HG03558 (cell line): Measurements from ENCODE around the gene BLVRA.

ENCODE experiments used
- ATAC-seq: cut with Tn5 transposase; IDR thresholded peaks from one replicate; pipeline ENCODE4 v1.9.1; 2021; ENCODE audit warnings: moderate number of reproducible peaks; ENCODE audit not compliant: unreplicated experiment; ENCODE audit errors: extremely low read depth

The BLVRA gene

DNA sequence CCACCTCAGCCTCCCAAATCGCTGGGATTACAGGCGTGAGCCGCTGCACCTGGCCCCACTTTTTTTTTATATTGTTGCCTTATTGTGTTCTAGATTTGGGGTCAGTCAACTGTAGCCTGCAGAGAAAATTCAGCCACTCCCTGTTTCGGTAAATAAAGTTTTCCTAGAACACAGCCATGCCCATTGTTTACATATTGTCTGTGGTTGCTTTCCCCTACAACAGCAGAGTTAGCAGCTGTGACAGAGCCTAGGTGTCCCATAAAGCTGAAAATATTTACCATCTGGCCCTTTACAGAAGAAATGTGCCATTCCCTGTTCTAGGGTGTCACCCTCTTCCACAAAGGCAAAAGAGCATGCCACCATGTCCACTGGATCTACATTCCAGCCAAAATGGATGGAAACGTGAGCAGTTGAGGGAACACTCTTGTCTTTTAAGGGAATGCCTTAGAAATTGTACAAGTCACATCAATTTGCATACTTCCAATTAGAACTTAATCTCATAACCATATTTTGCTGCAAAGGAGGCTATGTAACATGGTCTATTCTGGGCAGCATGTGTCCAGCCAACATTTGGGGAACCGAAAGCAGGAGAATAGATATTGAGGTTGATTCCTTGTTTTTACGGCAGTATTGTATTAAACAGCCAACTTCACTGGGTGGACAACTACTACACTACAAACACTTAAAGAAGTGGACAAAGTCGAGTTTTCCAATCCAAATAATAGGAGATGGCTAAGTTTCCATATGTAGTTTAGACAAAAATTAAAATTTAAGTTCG, 11.0 kb upstream of the BLVRA start:
- no peak for ATAC-seq

DNA sequence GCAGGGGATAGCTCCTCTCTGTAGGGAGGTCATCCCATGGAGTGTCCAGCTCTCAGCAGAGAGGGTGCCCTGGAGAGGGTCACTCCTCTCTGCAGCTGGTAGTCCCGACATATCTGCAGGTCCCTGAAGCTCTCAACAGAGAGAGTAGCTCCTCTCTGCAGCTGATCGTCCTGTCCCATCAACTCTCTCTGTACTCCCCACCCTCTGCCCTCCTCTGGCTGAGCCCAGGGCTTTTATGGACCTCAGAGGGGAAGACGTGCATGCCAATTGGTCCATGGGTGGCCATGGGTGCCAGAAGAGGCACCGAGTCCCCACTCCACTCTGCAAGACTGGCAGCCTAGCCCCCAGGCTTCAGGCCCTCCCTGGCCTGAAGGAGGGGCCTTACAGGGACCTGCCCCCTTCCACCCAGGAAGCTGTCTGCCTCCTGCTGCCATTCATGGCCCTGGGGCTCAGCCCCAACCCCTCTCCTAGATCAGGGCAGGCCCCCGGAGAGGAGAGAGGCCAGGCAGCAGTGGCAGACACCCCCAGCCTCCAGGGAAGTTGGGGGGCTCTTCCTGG, 9.0 kb upstream of the BLVRA start:
- no peak for ATAC-seq

DNA sequence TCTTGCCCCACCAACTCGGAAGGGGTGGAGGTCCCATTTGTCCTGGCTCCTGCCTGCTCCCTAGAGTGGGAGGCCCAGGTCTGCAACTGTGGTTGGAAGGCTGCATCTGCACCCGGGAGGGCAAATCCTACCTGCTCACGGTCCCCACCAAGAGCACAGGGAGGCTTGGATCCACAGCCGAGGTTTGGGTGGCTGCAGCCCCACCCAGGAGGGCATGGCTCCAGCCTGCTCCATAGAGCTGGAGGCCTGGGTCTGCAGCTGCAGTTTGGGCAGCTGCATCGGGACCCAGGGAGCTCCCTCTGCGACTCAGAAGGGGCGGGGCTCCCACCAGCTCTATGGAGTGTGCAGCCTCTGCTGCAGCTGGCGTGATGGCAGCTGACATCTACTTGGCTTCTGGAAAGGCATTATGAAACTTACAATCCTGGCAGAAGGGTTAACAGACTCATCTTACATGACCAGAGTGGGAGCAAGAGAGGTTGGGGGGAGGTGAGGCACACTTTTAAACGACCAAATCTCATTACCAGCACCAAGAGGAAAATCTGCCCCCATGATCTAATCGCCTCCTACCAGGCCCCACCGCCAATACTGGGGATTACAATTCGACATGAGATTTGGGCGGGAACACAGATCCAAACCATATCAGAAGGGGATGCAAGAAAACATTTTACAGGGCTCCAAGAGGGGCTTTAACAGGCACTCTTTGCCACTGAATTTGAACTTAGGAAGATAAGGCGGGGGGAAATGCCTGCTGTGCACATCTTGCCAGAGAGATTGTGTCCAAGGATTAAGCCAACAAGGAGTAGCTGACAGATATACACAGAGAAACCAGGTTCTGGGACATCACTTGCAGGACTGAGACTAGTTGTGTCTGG, 8.2 kb upstream of the BLVRA start:
- no peak for ATAC-seq

DNA sequence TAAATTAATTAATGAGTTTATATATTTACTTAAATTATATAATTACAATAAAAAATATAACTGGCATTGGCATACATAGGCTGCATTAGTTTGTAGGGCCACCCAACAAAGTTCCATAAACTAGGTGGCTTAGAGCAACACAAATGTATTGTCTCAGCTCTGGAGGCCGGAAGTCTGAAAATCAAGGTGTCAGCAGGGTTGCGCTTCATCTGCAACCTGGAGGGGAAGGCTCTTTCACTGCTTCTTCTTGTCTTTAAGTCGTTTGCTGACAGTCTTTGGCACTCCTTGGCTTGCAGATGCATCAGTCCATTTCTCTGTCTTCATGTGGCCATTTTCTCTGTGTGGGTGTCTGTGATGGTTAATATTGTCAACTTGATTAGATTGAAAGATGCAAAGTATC, 6.1 kb upstream of the BLVRA start:
- no peak for ATAC-seq

DNA sequence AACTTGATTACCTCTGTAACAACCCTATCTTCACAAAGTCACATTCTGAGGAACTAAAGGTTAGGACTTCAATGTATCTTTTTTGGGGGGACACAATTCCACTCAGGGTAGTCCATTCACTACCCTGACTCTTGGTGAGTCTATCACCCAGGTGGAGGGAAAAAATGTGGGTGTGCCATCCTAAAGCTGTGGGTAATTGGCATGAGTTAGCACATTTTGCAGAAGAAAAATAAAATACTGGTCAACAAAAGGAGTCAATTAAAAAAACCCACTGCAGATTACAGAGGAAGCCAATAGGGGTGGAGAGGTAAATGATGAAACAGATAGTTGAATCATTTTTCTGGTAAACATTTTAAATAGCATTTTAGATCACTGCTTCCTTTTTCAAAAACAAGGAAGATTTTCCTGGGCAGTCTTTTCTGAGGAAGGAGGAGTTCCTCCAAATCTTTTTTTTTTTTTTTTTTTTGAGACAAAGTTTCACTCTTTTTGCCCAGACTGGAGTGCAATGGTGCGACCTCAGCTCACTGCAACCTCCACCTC, 5.1 kb upstream of the BLVRA start:
- ATAC-seq = no peak

DNA sequence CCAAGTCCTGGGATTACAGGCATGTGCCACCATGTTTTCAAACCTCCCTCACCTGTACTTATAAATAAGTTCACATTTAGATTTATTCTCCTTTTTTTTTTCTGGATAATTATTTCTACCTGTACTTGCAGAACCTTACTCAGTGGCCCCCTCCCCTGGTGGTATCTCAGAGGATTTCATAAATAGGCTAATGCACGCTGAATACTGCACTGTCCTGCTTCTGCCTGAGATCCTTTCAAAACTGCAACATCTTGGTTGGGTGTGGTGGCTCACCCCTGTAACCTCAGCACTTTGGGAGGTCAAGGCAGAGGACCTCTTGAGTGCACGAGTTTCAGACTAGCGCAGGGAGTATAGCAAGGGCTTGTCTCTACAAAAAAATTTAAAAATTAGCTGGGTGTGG, 4.6 kb upstream of the BLVRA start:
- no peak for ATAC-seq

DNA sequence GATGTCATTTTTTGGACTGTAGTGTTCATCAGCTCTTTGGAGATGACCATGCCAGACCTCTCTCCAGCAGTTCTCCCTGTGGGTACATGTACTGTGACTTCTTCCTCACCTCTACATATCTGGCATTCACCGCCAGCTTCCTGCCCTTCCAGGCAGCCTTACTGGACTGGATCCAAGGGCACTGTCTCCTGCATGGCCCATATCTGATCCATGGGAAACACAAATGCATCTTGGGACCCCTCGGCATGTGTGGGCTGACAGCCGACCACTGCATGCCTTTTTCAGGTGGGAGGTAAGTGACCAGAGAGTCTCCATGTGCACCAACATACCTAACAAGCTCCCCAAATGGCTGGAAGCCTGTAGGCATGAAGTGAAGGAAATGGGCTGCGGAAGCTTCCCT, 3.9 kb upstream of the BLVRA start:
- ATAC-seq = no peak

DNA sequence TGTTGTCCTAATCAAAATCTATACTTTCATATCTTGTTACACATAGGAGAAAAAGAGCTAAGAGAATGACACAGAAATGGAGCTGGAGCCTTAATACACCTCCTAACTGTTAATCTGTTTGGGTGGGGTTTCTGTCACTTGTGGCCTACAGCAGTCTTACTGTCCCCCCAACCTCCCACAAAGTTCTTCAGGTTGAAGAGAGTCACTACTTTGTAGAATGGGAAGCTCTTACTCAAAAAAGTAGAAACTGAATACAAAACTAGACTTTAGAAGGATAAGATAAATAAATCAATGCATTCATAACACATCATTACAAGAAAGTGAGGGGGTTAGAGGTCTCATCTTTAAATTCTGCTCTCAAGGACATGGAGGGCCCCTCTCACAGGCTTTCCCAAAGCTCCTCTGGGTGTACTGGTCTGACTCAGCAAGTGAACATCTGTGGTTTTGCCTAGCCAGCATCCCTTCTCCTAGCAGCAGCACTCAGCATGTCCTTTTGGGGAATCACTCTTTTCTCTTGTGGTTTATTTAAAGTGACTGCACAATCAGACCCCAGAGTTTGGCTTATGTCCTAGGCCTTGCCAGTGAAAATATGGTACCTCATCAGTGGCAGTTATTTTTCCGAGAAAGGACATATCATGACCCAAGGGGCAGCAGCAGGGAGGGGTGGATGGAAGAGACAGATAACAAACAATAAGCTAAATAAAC, 2.0 kb upstream of the BLVRA start:
- ATAC-seq = no peak

DNA sequence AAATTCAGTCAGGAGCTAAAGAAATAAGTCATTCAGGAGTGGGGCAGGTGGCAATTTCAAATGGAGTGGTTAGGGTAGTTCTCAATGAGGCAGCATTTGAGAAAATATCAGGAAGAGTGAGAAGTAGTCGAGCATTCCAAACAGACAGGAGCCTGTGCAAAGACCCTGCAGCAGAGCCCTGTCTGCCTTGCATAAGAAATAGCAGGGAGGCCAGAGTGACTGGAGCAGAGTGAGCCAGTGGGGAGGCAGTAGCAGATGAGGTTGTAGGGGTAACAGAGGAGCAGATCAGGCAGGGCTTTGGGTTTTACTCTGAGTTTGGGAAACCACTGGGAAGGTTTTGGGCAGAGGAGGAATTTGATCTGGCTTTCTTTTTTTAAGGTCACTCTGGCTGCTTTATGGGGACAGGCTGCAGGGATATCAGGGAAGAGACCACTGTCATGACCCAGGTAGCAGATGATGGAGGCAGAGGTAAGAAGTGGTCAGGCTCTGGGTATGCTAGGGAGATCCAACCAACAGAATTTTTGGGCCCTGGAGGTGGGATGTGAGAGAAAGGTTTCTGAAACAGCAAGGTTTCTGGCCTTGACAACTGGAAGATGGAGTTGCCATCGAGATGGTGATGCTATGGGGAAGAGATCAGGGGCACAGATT, 1.3 kb upstream of the BLVRA start:
- no peak for ATAC-seq

DNA sequence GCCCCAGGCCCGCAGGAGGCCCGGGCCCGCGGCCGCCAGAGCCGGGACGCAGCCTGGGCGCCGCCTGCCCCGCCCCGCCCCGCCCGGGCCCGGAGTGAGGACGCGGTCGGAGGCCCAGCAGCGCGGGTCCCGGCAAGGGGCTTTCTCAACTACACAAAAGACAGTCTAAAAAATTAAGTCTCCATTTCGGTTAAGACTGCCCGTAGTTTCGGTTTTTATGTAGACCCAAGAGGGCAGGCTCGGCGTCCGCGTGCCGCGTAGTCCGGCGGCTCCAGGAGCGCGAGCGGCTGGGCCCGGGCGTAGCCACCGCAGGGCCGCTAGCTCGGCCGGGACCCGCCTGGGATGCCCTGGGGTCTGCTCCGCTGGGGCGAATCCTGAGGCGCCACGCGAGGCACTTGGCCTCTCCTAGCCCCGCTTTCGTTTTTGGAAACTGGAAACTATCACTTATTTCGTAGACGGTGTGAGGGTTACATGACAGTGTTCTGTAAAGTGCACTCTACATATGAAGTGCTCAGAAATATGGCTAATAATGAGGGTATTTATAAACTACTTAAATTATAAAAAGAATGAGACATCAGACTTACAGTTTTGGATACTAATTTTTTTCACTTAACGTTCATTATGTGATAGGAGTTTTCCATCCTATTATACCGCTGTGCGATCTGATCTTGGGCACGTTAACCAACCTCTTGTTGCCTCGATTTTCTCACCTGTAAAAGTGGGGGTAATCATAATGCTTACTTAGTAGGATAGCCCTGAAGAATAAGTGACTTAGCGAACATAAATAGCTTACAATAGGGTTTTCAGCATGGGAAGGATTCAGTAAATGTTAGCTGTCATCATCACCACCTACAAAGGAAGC, 573 bp downstream of the BLVRA start:
- ATAC-seq = peak; percentile 32

DNA sequence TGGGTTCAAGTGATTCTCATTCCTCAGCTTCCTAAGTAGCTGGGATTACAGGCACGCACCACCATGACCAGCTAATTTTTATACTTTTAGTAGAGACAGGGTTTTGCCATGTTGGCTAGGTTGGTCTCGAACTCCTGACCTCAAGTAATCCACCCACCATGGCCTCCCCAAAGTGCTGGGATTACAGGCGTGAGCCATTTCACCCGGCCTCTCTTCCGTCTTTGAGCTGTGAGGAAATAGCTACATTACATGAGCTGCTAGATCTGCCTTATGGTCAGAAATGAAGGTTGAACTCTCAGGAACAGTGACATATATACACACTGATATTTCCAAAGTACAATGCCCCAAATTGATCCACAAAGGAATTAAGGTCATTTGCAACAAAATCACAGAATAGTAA, 2.4 kb downstream of the BLVRA start:
- no peak for ATAC-seq

DNA sequence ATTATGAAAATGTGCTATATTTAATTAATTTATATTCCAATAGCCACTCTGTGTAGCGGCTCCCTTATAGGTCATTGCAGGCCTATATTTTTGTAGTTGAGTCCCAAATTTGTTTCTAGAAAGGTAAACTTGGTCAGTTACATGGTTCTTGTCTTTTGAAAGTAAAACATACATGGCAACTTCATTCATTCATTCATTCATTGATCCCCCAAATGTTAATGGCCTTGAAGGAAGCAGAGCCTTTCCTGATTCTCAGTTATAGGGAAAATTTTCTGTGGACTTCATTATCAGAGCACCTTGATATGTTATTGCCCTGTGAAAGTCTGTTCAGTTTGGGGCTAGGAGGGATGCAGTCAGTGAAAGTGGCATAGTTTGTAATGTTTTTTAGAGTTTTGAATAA, 2.9 kb downstream of the BLVRA start:
- ATAC-seq = no peak

DNA sequence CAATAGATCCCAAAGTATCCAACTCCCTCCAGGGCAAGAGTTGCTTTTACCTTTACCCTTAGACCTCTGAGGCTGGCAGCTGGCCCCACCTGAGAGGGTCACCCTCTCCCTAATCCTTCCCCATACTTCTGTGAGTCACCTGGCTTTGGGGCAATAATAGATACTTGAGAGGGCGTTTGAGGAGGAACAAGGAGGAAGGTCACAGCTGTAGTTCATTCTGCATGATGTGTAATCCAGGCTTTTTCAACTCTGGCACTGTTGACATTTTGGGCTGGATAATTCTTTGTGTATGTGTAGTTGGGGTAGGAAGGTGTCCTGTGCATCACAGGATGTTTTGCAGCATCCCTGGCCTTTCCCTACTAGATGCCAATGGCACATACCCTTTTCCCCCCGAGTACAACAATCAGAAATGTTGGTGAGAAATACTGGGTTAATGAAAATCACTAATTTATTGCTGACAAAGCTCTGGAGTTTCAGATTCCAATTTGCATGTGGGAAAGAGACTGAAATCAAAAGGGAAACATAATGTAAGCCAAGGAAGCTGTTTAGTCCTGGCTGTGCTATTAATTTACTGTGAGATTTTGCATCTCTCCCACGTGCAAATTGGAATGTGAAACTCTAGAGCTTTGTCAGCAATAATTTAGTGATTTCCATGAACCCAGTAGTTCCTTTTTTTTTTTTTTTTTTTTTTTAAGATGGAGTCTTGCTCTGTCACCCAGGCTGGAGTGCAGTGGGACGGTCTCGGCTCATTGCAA, 3.6 kb downstream of the BLVRA start:
- ATAC-seq = no peak

DNA sequence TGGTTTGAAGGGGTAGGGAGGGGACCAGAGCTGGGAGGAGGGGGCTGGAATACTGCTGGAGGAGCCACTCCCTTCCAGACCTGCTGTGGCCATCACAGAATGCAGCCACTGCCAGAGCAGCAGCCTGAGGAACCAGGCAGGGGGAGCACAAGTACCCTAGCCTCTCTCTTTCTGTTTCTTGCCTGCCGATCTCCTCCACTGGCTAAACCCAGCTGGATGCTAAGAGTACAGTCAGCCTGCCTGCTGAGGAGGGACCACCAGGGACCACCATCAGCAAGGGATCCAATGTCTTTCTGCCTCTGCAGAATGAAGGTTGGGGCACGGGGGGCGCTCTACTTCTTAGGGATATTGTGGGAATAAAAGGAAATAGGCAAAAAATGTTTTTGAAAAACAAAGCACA, 4.7 kb downstream of the BLVRA start:
- no peak for ATAC-seq

DNA sequence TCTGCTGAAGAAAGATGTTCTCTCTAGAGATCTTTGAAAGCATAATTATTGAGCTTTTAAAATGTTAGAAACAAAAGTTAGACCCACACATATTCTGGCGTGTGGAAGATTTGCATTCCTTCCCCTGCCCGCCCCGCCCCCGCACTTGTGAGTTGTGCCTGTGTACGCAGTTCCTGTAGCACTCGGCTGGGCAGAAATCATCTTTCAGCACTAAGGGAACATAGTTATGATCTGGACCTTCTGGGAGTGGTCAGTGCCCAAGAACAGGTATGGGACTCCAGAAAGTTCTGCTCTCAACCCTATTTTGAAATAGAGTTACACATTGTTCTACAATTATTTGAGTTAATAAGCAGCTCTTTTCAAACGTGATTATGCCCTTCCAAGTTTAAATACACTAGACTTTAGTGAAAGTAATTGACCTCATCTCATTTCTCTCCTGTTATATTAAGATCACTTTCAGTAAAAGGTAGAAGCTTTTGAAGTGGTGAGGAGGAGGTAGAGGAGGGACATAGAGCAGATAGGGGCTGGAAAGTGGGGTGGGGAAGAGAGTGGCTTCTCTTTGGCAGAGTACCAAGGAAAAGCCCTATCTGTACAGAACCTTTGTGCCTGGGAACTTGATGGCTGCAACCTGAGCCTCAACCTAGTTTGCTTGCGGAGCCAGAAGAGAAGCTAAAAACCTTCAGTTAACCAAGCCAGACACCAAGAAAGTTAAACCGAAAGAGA, 5.7 kb downstream of the BLVRA start:
- no peak for ATAC-seq

DNA sequence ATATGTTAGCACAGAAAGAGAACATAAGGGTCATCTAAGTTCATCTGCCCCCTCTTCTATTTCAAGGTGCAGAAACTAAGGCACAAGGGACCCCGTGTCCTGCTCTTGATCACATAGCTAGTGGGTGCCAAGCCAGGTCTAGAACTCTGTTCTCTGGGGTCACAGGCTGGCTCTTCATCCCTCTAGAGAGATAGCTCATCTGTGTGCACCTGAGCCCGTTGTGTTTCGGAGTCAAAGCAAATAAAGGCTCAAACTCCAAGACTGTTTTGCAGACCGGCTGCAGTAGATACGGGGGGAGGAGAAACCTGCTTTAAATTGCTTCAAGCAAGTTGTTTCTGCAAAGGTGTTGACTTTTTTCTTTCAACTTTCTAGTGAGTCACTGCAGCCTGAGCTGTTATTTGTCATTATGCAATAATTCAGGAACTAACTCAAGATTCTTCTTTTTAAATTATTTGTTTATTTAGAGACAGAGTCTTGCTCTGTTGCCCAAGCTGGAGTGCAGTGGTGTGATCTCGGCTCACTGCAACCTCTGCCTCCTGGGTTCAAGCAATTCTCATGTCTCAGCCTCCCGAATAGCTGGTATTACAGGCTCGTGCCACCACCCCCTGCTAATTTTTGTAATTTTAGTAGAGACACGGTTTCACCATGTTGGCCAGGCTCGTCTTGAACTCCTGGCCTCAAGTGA, 6.5 kb downstream of the BLVRA start:
- ATAC-seq = no peak

DNA sequence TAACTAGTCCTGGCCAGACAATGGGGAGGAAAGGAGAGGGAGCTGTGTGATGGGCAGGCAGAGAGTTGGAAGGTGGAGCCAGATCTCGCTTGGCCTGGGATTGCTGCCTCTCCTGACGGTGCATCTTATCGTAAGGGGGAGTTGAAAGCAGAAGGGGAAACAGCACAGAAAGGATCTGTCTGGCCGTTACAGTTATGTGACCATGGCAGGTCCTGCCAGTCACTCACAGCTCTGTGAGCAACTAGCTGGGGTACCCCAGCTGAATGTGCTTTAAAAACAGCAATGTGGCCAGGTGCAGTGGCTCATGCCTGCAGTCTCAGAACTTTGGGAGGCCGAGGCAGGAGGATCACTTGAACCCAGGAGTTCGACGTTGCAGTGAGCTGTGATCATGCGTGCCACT, 8.1 kb downstream of the BLVRA start:
- ATAC-seq = no peak
